ENCODE data around the gene PRKN. TPM values are rescaled to one million over a fixed set of nuclear protein-coding genes. Genes with fewer than 3 reads are reported as not detected.

PRKN gene
- total RNA-seq, 1 experiment from 2014 or later, result 2.0 TPM

GRCh38 chr6:161533266-161533665 lies 1194.3 kb downstream of the PRKN start:
- no peaks in the 10 kb centered on the region for H3K4me1 ChIP-seq (ENCODE audit: insufficient read depth, low read length)
- H3T11ph ChIP-seq (ENCODE audit: low read length), result no peak overlapping the region
- H4K91ac ChIP-seq (ENCODE audit: insufficient read length, low read depth, low read length), result no peak overlapping the region
- no peak for DNase-seq
- Mint-ChIP-seq H3K27ac (no peak overlapping the region), H3K27me3 (ENCODE audit: low read depth) (no peaks in the 10 kb centered on the region; the same call in none of the 2 replicates), H3K4me1 (peaks cover 3 to 5% of the 10 kb centered on the region in 2 experiments; a peak in 2 of 4 replicates), H3K4me3 (no peak overlapping the region), H3K9me3 (no peaks in the 10 kb centered on the region; a peak in 2 of 5 replicates), H3K36me3 (ENCODE audit: insufficient read depth in 1 of 3, low read depth in 3 of 3) (no peaks in the 10 kb centered on the region; a peak in 1 of 7 replicates)
- H3K18ac ChIP-seq (ENCODE audit: insufficient read length, low read depth, low read length), result no peak overlapping the region
- no peaks in the 10 kb centered on the region for H3K79me2 ChIP-seq (ENCODE audit: insufficient read depth, low read length)
- H3K79me1 ChIP-seq (ENCODE audit: insufficient read depth, low read depth, low read length, poor library complexity, severe bottlenecking), result no peaks in the 10 kb centered on the region
- WGBS (ENCODE audit: extremely low coverage, insufficient read length, low lambda C conversion rate), result no CpG with 5 or more reads among the region's 9 CpGs
- TF ChIP-seq CTCF (conservative IDR thresholded peaks at IDR 0.05), result no peak
- H4K5ac ChIP-seq (ENCODE audit: insufficient read length, low read depth, low read length), result no peak overlapping the region
- no peak overlapping the region for H3K4ac ChIP-seq (ENCODE audit: low read depth, low read length)
- no peak overlapping the region for H2BK5ac ChIP-seq (ENCODE audit: insufficient read length, low read length)
- no peak overlapping the region for H3K27ac ChIP-seq (ENCODE audit: insufficient read length, low read depth, low read length)
- no peak overlapping the region for H3K14ac ChIP-seq (ENCODE audit: insufficient read depth, low read length)
- no peak overlapping the region for H2AK5ac ChIP-seq (ENCODE audit: insufficient read length, low read length)
- H4K20me1 ChIP-seq (ENCODE audit: control insufficient read depth, insufficient read depth, insufficient read length), result no peaks in the 10 kb centered on the region
- H3K23me2 ChIP-seq (ENCODE audit: insufficient read length, low read depth, low read length, poor library complexity, severe bottlenecking), result no peaks in the 10 kb centered on the region
- H3K27me3 ChIP-seq (ENCODE audit: insufficient read depth, low read length), result no peaks in the 10 kb centered on the region; the same call in 1 of the 2 replicates
- no peak overlapping the region for H4K8ac ChIP-seq (replicated peaks; ENCODE audit: insufficient read length, low read depth, low read length)
- no peak overlapping the region for H3K4me2 ChIP-seq (ENCODE audit: insufficient read depth, insufficient read length, low read length)
- no peak overlapping the region for H3K9ac ChIP-seq (ENCODE audit: extremely low read depth, insufficient read length, low read length)
- no peak overlapping the region for H3K56ac ChIP-seq (ENCODE audit: insufficient read length, low read depth, low read length)
- no peak overlapping the region for H2BK12ac ChIP-seq (ENCODE audit: insufficient read length, low read depth, low read length)
- no peak overlapping the region for H2BK120ac ChIP-seq (ENCODE audit: low read depth, low read length, poor library complexity, severe bottlenecking)
- no peak overlapping the region for H3K23ac ChIP-seq (ENCODE audit: insufficient read length, low read depth, low read length)
- no peak overlapping the region for H2BK20ac ChIP-seq (ENCODE audit: low read depth, low read length, poor library complexity, severe bottlenecking)
- no peaks in the 10 kb centered on the region for H3K9me3 ChIP-seq (ENCODE audit: control insufficient read depth, low read depth, low read length)
- no peak overlapping the region for H2BK15ac ChIP-seq (ENCODE audit: low read depth, low read length)
- no peak overlapping the region for H2AFZ ChIP-seq (ENCODE audit: low read length)
